ENCODE results near the gene FAM20B. TPM values are rescaled to one million over a fixed set of nuclear protein-coding genes. Genes with fewer than 3 reads are reported as not detected.

FAM20B gene
- total and polyA plus RNA-seq, 2 of the 13 experiments (the other 11 are each of a cell fraction or from before 2014, with no cell fraction given) = 13.8 to 26.9 TPM

- no peak for TF ChIP-seq ZNF207 (IDR thresholded peaks at IDR 0.05; ENCODE audit: borderline replicate concordance)
- no peak for TF ChIP-seq ZBTB26 (CRISPR knock-in tag; IDR thresholded peaks at IDR 0.05; ENCODE audit: borderline replicate concordance)
- no peak for TF ChIP-seq BRF2 (CRISPR knock-in tag; IDR thresholded peaks at IDR 0.05)
- no peak for TF ChIP-seq ZNF558 (CRISPR knock-in tag; IDR thresholded peaks at IDR 0.05; ENCODE audit: borderline replicate concordance)
- peak in 1 of 2 experiments; percentile 64; a peak in 2 of 4 replicates for TF ChIP-seq ATF4 (CRISPR knock-in tag; IDR thresholded peaks at IDR 0.05)
- no peak for TF ChIP-seq HCFC1 (IDR thresholded peaks at IDR 0.05; ENCODE audit: low read depth, low read length)
- TF ChIP-seq ZNF10 (CRISPR knock-in tag; IDR thresholded peaks at IDR 0.05; ENCODE audit: borderline replicate concordance, low read depth) = no peak
- TF ChIP-seq MED1 (CRISPR knock-in tag; IDR thresholded peaks at IDR 0.05) = peak; percentile 41; the same call in 1 of the 2 replicates
- no peak for TF ChIP-seq PRDM10 (CRISPR knock-in tag; IDR thresholded peaks at IDR 0.05; ENCODE audit: low read depth)
- TF ChIP-seq FOXC1 (CRISPR knock-in tag; IDR thresholded peaks at IDR 0.05; ENCODE audit: borderline replicate concordance) = no peak
- TF ChIP-seq ZUFSP (CRISPR knock-in tag; IDR thresholded peaks at IDR 0.05; ENCODE audit: borderline replicate concordance) = no peak
- TF ChIP-seq ZKSCAN1 (IDR thresholded peaks at IDR 0.05; ENCODE audit: low read length) = no peak
- TF ChIP-seq FOXK1 (CRISPR knock-in tag; IDR thresholded peaks at IDR 0.05; ENCODE audit: borderline replicate concordance, low read depth) = no peak
- TF ChIP-seq ATM (IDR thresholded peaks at IDR 0.05; ENCODE audit: borderline replicate concordance) = no peak
- TF ChIP-seq ZNF180 (CRISPR knock-in tag; IDR thresholded peaks at IDR 0.05; ENCODE audit: borderline replicate concordance, low read depth) = no peak
- no peak for TF ChIP-seq MAFG (CRISPR knock-in tag; IDR thresholded peaks at IDR 0.05)
- TF ChIP-seq ZNF232 (CRISPR knock-in tag; IDR thresholded peaks at IDR 0.05; ENCODE audit: borderline replicate concordance) = no peak
- TF ChIP-seq KMT2A (CRISPR knock-in tag; IDR thresholded peaks at IDR 0.05) = no peak
- TF ChIP-seq ATF7 (IDR thresholded peaks at IDR 0.05) = no peak
- TF ChIP-seq ATF7 (CRISPR knock-in tag; IDR thresholded peaks at IDR 0.05) = no peak
- no peak for TF ChIP-seq ZNF556 (CRISPR knock-in tag; IDR thresholded peaks at IDR 0.05; ENCODE audit: borderline replicate concordance)
- peak; percentile 93 for TF ChIP-seq NR2F2 (IDR thresholded peaks at IDR 0.05; ENCODE audit: borderline replicate concordance, low read depth)
These were observed 64.3 kb downstream of the FAM20B start (continued) for GRCh38 chr1:179089827-179090482.
